Measurements from ENCODE around the gene NF1.
"Not testable (repeated sequence)": the region's sequence is repeated elsewhere in the genome, so short reads cannot be mapped to it uniquely, and the experiment has no call there.

The NF1 gene

GRCh38 chr17:31131299-31131698 is 36.5 kb downstream of the NF1 start:
- DNase-seq, result no peak

DNA sequence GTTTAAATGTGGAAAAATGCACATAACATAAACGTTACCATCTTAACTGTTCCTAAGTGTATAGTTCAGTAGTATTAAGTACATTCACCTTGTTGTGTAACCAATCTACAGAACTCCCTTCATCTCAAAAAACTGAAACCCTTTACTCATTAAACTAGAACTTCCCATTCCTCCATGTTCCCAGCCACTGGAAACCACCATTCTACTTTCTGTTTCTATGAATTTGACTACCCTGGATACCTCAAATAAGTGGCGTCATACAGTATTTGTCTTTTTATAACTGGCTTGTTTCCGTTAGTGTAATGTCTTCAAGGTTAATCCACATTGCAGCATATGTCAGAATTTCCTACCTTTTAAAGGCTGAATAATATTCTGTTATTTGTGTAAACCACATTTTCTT is 38.2 kb downstream of the NF1 start:
- no peak for DNase-seq

- no peak for DNase-seq
Measured at GRCh38 chr17:31134576-31134975, 39.8 kb downstream of the NF1 start.

- no peak for DNase-seq
Measured at GRCh38 chr17:31136319-31136718, 41.5 kb downstream of the NF1 start.

GRCh38 chr17:31140111-31140510 is 45.3 kb downstream of the NF1 start:
- no peak for DNase-seq

GRCh38 chr17:31144428-31144827 is 49.7 kb downstream of the NF1 start:
- DNase-seq, result no peak

DNA sequence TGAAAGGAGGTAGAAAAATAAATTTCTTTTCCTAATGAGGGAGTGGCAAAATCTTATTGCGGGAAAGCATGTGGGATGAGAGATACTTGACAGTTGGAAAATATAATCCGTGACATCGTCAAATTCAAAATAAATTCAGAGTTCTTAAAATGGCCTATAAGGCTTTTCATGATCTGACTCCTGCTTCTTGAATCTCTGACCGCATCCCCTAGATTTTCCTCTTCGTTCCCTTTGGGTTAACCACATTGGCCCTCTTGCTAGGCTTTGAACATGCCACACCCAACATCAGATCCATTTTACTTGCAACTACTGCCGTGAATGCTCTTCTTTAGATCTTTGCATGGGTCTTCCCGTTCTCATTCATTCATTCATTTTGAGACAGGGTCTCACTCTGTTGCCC is 50.1 kb downstream of the NF1 start:
- DNase-seq, result no peak

- no peak for DNase-seq
Measured at GRCh38 chr17:31147507-31148202, 52.9 kb downstream of the NF1 start.

DNA sequence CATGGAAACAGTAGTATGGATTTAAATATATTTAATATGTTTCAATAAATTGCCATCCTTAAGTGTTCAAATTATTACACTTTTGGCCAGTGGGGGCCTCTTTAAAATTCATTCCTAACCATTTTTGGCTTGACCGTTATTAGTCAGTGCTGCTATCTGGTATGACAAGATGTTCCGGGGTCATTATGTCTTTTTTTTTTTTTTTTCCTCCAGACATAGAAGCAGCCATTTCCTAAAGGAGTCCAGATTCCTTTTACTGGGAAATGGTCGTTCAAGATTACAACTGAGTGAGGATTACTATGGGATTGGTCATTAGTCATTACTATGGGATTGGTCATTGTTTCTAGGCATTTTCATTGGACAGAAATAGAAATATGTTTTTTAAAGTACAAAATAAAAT is 53.4 kb downstream of the NF1 start:
- no peak for DNase-seq

- no peak for DNase-seq
Measured at GRCh38 chr17:31152271-31152670, 57.5 kb downstream of the NF1 start.

GRCh38 chr17:31155208-31155810 is 60.5 kb downstream of the NF1 start:
- no peak for DNase-seq

DNA sequence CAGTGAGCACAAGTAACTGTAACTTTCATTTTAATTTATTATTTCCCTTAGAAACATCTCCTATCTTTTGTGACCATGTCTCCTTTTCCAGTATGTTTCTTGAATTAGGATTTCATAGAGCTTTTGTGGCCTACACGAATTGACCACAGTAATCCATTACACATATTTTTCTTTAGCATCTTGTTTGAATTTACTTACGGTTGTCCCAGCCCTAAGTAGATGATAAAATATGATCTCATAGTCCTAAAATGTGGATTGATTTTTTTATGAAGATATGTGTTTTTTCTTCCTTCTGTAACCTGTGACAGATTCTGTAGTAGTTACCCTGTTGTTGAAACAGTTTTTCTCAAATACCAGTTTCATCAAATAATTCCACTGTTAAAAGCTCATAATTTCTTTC is 61.5 kb downstream of the NF1 start:
- DNase-seq, result no peak

DNA sequence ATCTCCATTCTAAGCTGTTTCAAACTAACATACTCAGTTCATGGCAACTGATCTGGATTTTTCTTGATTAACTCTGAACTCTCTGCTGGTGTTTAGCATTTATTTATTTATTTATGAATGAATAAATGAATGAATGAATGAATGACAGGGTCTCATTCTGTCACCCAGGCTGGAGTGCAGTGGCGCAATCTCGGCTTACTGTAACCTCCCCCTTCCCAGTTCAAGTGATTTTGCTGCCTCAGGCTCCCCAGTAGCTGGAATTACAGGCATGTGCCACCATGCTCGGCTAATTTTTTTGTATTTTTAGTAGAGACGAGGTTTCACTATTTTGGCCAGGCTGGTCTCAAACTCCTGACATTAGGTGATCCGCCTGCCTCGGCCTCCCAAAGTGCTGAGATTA is 62.1 kb downstream of the NF1 start:
- not testable (repeated sequence) for DNase-seq

DNA sequence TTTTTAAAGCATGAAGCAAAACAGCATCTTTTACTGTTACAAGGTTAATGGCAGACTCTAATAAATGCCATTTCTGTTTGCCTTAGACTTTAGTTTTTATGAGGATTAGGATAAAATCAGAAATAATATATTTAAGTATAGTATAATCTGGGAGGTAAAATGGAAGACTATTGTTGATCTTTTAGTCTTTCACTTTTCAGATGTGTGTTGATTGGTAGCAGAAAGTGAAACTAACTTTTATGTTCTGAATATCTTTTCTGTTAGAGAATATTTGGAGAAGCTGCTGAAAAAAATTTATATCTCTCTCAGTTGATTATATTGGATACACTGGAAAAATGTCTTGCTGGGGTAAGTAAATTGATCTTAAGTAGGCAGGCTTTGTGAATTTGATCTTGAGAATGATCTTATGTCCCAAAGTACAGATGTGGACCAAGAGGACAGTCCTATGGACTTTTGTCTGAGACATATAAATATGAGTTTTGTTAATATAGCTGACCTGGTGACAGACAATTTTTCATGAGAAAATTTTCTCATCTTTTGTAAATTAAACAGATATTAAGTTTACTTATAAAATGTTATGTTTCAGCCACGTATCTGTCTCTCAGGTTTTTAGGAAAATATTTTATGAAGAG is 64.1 kb downstream of the NF1 start:
- no peak for DNase-seq

GRCh38 chr17:31163091-31163781 is 68.5 kb downstream of the NF1 start:
- DNase-seq, result no peak

- DNase-seq, result no peak
Measured at GRCh38 chr17:31167111-31167510, 72.3 kb downstream of the NF1 start.

GRCh38 chr17:31171701-31172100 is 76.9 kb downstream of the NF1 start:
- DNase-seq, result no peak

DNA sequence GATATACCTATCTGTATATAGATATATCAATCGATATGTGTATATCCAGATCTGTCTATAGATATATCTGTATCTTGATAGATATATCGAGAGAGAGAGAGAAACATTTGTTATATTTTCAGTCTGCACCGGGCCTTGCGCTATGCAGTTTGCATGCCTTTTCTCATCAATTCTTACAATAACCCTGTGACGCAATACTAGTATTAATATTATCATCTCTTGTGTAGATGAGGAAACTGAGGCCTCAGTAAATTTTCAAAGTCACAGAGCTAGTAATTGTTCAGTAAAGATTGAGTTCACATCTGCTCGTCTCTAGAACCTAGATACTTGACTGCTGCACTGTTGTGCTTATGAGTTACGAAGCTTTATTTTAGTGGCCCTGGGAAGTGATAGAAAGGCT is 77.6 kb downstream of the NF1 start:
- no peak for DNase-seq

DNA sequence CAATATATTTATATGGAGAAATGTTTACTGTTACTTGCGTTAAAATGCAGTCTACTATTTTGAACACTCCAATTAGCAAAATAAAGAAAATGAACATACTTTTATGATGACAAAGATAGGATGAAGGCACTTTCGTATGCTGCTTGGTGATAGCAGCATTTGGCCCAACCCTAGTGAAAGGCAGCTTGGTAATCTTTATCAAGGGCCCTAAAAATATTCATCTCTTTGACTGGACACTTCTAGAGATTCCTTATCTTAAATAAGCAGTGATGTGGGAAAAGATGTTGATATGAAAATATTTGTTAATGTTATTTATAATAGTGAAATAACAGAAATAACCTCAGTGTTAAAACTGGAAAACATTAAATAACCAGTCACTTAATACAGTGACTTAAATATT is 79.4 kb downstream of the NF1 start:
- no peak for DNase-seq

DNA sequence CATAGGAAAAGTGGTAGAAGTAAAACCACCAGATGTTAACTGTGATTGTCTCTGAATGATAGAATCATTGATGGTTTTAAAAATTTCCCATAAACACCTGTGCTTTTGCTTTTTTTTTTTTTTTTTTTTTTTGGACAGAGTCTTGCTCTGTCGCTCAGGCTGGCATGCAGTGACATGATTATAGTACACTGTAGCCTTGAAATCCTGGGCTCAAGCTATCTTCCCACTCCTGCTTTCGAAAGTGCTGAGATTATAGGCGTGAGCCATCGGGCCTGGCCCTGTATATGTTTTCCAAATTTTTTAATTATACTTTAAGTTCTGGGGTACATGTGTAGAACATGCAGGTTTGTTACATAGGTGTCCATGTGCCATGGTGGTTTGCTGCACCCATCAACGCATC is 80.5 kb downstream of the NF1 start:
- no peak for DNase-seq

DNA sequence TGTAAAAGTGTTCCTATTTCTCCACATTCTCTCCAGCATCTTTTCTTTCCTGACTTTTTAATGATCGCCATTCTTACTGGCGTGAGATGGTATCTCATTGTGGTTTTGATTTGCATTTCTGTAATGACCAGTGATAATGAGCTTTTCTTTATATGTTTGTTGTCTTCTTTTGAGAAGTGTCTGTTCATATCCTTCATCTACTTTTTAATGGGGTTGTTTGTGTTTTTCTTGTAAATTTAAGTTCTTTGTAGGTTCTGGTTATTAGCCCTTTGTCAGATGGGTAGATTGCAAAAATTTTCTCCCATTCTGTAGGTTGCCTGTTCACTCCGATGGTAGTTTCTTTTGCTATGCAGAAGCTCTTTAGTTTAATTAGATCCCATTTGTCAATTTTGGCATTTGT is 81.4 kb downstream of the NF1 start:
- DNase-seq, result not testable (repeated sequence)

DNA sequence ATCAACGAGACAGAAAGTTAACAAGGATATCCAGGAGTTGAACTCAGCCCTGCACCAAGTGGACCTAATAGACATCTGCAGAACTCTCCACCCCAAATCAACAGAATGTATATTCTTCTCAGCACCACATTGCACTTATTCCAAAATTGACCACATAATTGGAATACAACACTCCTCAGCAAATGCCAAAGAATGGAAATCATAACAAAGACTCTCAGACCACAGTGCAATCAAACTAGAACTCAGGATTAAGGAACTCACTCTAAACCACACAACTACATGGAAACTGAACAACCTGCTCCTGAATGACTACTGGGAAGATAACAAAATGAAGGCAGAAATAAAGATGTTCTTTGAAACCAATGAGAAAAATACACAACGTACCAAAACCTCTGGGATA is 84.2 kb downstream of the NF1 start:
- not testable (repeated sequence) for DNase-seq

DNA sequence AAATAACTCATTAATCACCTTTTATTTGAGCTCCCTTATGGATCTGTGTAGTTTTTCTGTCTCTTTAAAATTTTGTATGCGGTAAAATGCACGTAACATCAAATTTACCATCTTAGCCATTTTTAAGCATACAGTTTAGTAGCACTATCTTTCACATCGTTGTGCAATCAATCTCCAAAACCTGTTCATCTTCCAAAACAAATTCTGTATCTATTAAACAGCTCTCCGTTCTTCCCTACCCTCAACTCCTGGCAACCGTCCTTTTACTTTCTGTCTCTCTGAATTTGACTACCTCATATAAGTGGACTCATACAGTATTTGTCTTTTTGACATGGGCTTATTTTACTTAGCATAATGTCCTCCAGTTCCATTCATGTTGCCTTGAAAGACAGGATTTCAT is 100.5 kb downstream of the NF1 start:
- no peak for DNase-seq

DNA sequence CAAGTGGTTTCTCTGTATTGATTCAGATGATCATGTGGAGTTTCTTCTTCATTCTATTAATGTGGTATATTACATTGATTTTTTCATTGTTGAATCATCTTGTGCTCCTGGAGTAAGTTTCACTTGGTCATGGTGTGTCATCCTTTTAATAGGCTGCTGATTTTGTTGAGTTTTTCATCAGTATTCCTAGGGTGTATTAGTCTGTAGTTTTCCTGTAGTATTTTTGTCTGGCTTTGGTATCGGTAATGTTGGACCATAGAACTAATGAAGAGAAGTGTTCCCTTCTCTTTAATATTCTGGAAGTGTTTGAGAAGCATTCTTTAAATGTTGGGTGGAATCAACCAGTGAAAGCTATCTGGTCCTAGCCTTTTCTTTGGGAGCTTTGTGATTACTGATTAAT is 103.2 kb downstream of the NF1 start:
- no peak for DNase-seq
